HG03039 (cell line): Measurements from ENCODE around the gene TMPRSS11D.

ENCODE experiments used
- ATAC-seq: cut with Tn5 transposase; IDR thresholded peaks from one replicate; pipeline ENCODE4 v1.9.1; 2021; ENCODE audit warnings: mild to moderate bottlenecking, moderate library complexity; ENCODE audit not compliant: unreplicated experiment

TMPRSS11D gene

GRCh38 chr4:67883902-67884301 lies at the start of gene TMPRSS11D:
Gene TMPRSS11D (minus strand): TSS chr4:67884002. CDS start chr4:67883933, 69 bp downstream.
- ATAC-seq, result no peak

DNA sequence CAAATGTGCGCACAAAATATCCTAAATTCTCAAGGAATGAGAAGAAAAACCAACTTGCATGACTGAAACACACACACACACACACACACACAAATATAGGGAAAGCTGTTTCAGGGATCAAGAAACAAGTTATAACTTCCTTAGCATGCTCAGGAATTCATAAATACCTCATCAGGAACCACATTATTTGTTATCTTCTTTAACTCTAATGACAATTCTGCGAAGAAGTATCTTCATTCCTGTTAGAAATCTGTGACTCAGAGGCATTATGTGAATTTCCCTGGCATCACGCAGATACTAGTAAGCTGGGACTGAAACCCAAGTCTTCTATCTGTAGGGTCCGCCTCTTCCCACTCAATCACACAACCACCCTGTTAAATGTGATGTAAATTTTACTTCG lies 49.2 kb upstream of the TMPRSS11D start:
- no peak for ATAC-seq

DNA sequence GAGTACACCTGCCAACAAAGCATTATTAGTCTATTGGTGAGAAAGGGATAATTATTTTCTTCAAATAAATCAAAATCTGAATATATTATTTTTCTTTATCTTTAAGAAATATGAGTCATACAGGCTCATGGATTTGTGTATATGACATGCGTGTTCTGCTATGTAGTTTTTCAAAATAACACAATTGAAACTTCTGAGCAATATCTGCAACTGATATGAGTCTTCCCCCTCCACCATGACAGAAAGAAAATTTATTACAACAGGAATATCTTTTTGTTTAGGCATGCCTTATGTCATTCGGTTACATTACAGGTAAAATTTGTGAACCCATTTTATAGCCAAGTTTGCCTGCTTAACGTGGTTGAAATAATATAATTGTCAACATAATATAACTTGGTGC lies 47.5 kb upstream of the TMPRSS11D start:
- no peak for ATAC-seq

GRCh38 chr4:67929426-67929825 lies 45.6 kb upstream of the TMPRSS11D start:
- no peak for ATAC-seq

DNA sequence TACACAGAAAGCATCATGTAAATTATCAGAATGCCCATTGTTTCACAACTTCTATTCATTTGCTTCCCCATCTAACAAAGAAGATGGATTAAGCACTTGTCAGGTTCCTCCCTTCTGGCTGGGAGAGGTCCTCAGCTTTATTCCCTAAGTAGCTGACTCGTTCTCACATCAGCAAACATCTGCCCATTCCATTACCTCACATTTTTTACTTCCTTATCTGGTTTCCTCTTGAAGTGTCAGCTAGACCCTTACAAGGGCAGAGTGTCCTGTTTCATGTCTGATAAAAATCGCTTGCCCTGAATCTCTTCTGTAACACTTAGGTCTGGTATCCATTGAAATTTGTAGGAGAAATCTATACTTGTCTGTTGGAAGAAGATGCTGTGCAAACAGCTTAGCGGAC lies 44.7 kb upstream of the TMPRSS11D start:
- no peak for ATAC-seq

DNA sequence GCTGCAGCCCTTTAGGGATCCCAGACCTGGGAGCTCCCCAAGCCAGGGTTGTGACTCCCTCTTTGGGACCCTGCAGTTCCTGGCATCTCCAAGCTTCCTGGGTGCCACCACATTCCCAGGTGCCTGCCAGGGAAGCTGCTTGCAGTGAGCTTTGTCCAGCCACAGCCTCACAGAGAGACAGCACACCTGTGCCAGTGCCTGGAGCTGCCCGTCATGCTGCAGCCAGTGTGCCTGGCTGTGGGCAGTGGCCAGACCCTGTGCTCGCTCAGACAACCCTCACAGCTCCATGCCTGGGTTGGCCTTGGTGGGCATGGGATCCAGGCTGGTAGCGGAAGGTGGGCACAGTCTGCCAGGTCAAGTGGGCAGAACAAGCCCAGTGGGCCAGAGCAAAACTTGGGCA lies 43.4 kb upstream of the TMPRSS11D start:
- ATAC-seq, result no peak

DNA sequence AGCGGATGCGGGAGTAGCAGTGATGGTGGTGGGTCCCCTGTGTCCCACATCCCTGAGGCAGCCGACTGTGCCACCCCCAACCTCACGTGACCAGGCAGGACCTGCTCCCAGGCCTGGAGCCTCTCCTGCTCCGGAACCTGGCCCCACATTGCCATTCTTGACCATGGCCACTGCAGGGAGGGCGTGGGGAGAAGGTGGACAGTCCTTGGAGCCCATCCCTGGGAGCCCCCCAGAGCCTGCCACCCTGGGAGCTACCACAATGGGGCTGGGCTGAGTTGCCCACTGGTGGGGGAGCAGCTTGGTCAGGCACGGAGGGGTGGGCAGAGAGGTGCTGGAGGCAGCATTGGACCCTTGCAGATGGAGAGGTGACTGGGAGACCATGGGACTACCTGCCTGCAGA lies 42.7 kb upstream of the TMPRSS11D start:
- no peak for ATAC-seq

DNA sequence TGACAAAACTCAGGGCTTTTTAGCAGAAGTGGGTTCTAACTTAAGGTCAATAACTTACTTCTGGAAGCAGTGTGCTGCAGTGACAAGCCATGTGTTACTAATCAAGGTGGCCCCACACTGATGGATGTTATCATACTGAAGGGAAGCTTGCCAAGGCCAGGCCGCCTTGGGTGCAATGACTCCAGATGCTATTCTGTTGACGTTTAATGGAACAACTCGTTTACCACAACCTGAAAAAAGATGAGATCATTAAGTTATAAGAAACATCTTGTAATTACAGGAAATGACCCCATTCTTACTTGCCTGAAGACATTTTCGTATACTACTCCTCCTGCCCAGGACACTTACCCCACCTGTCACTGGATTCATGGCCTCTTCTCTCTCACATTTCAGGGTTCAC lies 38.9 kb upstream of the TMPRSS11D start:
- no peak for ATAC-seq

GRCh38 chr4:67918428-67918827 lies 34.6 kb upstream of the TMPRSS11D start:
- ATAC-seq, result no peak

DNA sequence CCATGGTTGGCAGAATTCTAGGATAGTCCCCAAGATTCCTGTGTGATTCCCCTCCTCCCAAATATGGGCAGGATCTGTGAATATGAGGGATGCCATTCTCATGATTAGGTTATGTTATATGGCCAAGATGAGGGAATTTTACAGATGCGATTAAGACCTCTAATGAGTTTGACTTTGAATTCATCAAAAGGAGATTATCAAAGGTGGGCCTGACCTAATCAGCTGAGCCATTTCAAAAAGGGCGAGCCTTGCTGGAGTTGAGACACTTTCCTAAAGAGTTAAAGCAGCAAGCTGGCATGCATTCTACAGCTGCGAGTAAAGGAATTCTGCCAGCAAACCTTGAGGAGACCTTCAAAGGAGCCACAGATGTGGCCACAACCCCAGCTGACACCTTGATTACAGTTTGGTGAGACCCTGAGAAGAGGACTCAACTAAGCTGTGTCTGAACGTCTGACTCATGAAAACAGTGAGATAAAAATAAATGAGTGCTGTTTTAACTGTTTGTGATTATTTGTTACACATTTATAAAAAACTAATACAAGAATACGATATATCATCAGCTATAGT lies 31.7 kb upstream of the TMPRSS11D start:
- ATAC-seq, result no peak

GRCh38 chr4:67912080-67912479 lies 28.3 kb upstream of the TMPRSS11D start:
- ATAC-seq, result no peak

GRCh38 chr4:67911638-67912037 lies 27.8 kb upstream of the TMPRSS11D start:
- ATAC-seq, result no peak

DNA sequence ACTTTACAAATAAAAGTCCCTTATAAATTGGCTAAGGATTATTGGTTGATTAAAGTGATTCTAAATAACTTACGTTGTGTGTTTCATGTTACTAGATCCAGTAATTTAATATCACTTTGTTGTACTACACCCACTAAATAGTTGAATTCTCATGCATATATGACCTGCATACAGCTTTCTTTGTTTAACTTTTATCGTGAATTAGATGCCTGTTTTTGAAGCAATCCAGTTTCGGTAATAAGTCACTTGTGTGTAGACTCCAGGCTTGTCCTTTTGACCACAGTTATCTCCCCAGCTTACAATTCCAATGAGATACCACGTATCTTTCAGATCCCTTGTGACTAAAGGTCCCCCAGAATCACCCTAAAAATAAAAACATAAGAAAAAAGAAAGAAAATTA lies 27.3 kb upstream of the TMPRSS11D start:
- no peak for ATAC-seq

DNA sequence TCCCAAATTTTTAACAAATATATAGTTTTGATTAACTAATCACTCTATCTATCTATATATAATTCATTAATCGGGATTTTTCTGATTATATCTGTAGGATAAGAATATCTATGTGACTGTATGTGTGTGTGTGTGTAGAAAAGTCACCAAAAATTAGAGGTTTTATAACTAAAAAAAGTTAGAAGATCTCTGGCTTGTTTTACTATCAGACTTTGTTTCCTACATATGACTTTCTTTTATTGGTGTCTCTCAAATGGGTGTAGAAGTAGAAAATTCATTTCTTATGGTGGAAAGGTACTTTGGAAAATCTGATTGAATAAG lies 26.7 kb upstream of the TMPRSS11D start:
- ATAC-seq, result no peak

DNA sequence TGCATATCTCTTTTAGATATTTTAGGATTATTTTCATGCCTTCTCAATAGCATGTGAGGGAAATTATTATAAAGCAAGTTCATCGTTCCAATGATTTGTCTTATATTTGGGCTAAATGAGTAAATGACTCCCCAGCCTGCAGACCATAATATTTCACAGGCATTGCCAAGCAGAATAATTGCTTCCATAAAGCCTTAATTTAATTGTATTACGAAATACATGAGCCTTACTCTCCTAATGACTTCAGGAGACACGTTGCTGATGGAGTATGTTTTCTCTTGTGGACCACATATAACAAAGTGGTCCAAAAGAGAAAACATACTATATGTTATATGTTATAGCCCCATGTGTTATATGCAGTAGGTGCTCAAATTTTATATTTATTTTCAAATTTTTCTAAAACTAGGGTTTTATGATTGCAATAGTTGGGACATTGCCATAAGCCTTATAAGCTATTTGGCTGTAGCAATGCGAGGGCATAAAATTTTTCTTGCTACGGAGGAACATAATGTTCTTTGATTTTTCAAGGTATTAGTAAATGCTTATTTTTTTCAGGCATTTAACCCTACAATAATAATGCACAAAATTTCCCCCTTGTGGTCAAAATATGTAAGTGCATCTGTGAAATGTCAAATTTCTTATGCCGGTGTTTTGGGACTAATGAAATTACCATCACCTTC lies 26.2 kb upstream of the TMPRSS11D start:
- no peak for ATAC-seq

DNA sequence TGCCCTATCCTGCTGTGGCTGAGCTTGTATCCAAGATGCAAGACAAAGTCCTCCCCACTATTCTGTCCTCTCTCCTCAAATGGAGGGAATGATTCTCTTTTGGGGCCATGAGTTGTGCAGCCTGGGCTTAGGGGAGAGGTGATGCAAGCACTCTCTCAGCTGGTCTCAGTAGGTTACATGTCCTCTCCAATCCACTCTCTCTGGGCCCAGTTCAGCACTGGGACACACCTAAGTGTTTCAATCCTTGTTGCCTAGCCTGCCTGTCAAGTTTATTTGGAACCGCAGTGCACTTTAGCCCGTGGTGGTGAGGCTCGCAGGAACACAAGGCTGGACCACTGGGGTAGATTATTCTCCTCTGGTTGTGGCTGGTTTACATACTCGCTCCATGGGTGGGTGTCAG lies 23.8 kb upstream of the TMPRSS11D start:
- no peak for ATAC-seq

DNA sequence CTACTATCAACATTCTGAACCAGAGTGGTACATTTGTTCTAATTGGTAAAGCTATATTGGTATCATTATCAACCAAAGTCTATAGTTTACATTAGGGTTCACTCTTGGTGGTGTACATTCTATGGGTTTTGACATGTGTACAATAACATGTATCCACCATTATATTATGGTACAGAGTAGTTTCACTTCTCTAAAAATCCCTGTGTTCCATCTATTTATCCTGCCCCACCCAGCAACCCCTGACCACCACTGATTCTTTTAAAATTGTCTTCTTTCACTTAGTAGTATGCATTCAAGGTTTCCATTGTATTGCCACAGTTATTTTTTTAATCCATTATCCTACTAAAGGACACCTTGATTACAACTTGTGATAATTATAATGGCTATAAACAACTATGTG lies 15.3 kb upstream of the TMPRSS11D start:
- ATAC-seq, result no peak

DNA sequence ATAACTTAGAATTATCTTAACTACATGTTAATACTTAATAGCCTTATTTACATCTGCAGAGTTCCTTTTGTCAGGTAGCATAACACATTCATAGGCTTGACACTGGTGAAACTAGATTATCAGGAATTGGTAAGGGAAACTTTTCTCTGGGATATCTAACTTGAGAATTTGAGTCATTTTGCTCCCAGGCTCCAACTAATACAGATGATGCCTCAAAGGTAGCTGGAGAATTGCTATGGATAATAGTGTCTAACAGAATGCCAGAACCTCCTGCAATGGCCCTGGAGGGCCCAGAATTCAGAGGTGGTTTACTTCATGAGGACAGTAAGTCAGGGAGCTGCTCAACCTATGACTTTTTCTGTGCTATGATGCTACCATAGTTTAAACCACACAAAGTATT lies 13.9 kb upstream of the TMPRSS11D start:
- no peak for ATAC-seq

GRCh38 chr4:67896421-67897065 lies 12.7 kb upstream of the TMPRSS11D start:
- ATAC-seq, result no peak

DNA sequence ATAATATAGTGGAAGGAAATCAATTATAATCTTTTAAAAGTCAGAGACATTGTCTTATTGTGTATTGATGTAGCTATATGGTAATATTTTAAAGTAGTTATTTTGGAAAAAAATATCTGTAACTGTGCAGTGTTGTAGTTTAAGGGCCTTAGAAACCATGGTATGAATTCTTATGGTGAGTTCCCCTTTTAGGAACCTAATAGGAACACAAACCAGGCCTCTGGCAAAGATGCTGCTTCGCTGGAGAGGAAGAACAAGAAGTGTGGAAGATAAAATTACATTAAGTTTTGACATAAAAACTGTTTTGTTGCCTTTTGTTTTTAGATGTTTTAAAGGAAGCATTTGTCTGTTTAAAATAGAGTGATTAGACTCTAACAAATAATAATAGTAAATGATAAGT lies 10.9 kb upstream of the TMPRSS11D start:
- ATAC-seq, result no peak

DNA sequence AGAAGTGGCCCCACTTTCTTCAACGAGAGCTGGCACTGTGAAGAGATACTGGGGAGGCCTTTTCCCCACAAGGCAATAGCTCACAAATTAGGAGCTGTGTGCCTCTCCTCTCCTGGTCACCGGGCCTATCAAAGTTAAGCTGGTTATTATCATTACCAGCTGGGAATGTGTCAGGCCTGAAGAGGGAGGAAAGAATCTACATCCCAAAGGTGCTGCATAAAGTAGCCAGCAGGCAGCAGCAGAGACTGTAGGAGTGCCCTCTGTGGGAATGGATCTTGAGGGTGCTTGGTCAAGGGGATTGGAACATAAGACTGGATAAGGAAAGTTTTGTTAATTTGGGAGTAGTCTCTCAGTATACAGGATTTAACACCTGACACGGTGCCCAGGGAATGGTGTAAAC lies 9.1 kb upstream of the TMPRSS11D start:
- ATAC-seq, result no peak

GRCh38 chr4:67892253-67892652 lies 8.5 kb upstream of the TMPRSS11D start:
- no peak for ATAC-seq

GRCh38 chr4:67891645-67892044 lies 7.8 kb upstream of the TMPRSS11D start:
- ATAC-seq, result no peak
